Measurements from ENCODE around the gene RAB37. TPM values are rescaled to one million over a fixed set of nuclear protein-coding genes. Genes with fewer than 3 reads are reported as not detected.

RAB37 gene
- total and polyA plus RNA-seq, 2 of the 13 experiments (the other 11 are each of a cell fraction or from before 2014, with no cell fraction given) = 0.91 to 3.7 TPM

- peak; percentile 96 for TF ChIP-seq PATZ1 (CRISPR knock-in tag; IDR thresholded peaks at IDR 0.05)
- TF ChIP-seq RFX3 (CRISPR knock-in tag; IDR thresholded peaks at IDR 0.05) = no peak
- no peak for TF ChIP-seq ZNF562 (CRISPR knock-in tag; IDR thresholded peaks at IDR 0.05; ENCODE audit: borderline replicate concordance)
- TF ChIP-seq FOXO4 (CRISPR knock-in tag; conservative IDR thresholded peaks at IDR 0.05) = no peak
- TF ChIP-seq DDIT3 (CRISPR knock-in tag; IDR thresholded peaks at IDR 0.05) = no peak
- peak; percentile 86 for TF ChIP-seq ARID4A (CRISPR knock-in tag; IDR thresholded peaks at IDR 0.05; ENCODE audit: borderline replicate concordance)
- TF ChIP-seq ZNF292 (CRISPR knock-in tag; IDR thresholded peaks at IDR 0.05; ENCODE audit: borderline replicate concordance, low read depth) = peak; percentile 50; the same call in 1 of the 2 replicates
- no peak for TF ChIP-seq ZNF17 (CRISPR knock-in tag; IDR thresholded peaks at IDR 0.05)
- peak; percentile 62; the same call in 1 of the 2 replicates for TF ChIP-seq FOXJ3 (CRISPR knock-in tag; IDR thresholded peaks at IDR 0.05; ENCODE audit: borderline replicate concordance)
- no peak for TF ChIP-seq THAP7 (CRISPR knock-in tag; IDR thresholded peaks at IDR 0.05)
- peak; percentile 76 for TF ChIP-seq IKZF4 (CRISPR knock-in tag; IDR thresholded peaks at IDR 0.05; ENCODE audit: borderline replicate concordance, low read depth, not compliant biosample characterization)
- peak; percentile 89; the same call in 1 of the 2 replicates for TF ChIP-seq ZFP90 (CRISPR knock-in tag; IDR thresholded peaks at IDR 0.05; ENCODE audit: borderline replicate concordance)
- peak; percentile 89 for TF ChIP-seq ZBTB7A (CRISPR knock-in tag; IDR thresholded peaks at IDR 0.05)
- TF ChIP-seq GABPB1 (CRISPR knock-in tag; IDR thresholded peaks at IDR 0.05) = peak; percentile 61
- TF ChIP-seq ZNF263 (CRISPR knock-in tag; IDR thresholded peaks at IDR 0.05) = peak; percentile 81
- peak; percentile 87; the same call in 1 of the 2 replicates for TF ChIP-seq HOXA3 (CRISPR knock-in tag; IDR thresholded peaks at IDR 0.05)
- no peak for TF ChIP-seq MAFF (IDR thresholded peaks at IDR 0.05; ENCODE audit: low read depth, low read length)
- TF ChIP-seq ZNF235 (CRISPR knock-in tag; IDR thresholded peaks at IDR 0.05; ENCODE audit: borderline replicate concordance) = no peak
- TF ChIP-seq ZSCAN21 (CRISPR knock-in tag; IDR thresholded peaks at IDR 0.05; ENCODE audit: borderline replicate concordance) = peak; percentile 27; the same call in 1 of the 2 replicates
- no peak; the same call in 1 of the 2 replicates for TF ChIP-seq KDM5A (IDR thresholded peaks at IDR 0.05; ENCODE audit: borderline replicate concordance, low read length)
Measured at GRCh38 chr17:74750327-74751069, 13.4 kb downstream of the RAB37 start (continued).

All from HepG2 (cell line).